ENCODE measurements around the gene DAPK3.

DAPK3 gene

GRCh38 chr19:4016903-4017638, 46.2 kb upstream of the DAPK3 start:
- Histone ChIP-seq H2BK5ac (ENCODE audit: low read length) (no peak overlapping the region), H3K9me3 (replicated peaks in 1 of 2; ENCODE audit: control insufficient read depth in 2 of 2, insufficient read depth in 1 of 2, low read depth in 1 of 2, low read length in 2 of 2) (no peaks in the 10 kb centered on the region), H3K4me3 (ENCODE audit: low read length in 2 of 2) (no peak overlapping the region), H3K79me1 (ENCODE audit: low read depth, low read length) (peaks cover 45% of the 10 kb centered on the region), H3K27me3 (ENCODE audit: control insufficient read depth in 3 of 3, insufficient read depth in 3 of 3, low read depth in 1 of 3, low read length in 3 of 3) (no peaks in the 10 kb centered on the region), H3K4me1 (ENCODE audit: control insufficient read depth in 2 of 2, insufficient read depth in 1 of 2, low read depth in 1 of 2, low read length in 2 of 2) (no peaks in the 10 kb centered on the region), H2BK120ac (ENCODE audit: low read depth, low read length) (no peak overlapping the region), H3K4ac (ENCODE audit: low read length) (no peak overlapping the region), H2BK12ac (ENCODE audit: low read length) (no peak overlapping the region), H2BK15ac (ENCODE audit: low read length) (no peak overlapping the region), H3K4me2 (ENCODE audit: insufficient read depth, low read length, poor library complexity, severe bottlenecking) (no peak overlapping the region), H2AK5ac (ENCODE audit: low read depth, low read length) (no peak overlapping the region), H4K91ac (ENCODE audit: low read depth, low read length, poor library complexity) (no peak overlapping the region), H3K14ac (ENCODE audit: low read length) (no peak overlapping the region), H2AFZ (ENCODE audit: low read length) (no peak overlapping the region), H3K9ac (ENCODE audit: low read depth, low read length, poor library complexity) (no peak overlapping the region), H4K8ac (ENCODE audit: low read depth, low read length) (no peak overlapping the region), H3K36me3 (replicated peaks in 1 of 2; ENCODE audit: control insufficient read depth in 2 of 2, insufficient read depth in 2 of 2, low read length in 2 of 2) (peaks cover 39 to 88% of the 10 kb centered on the region in 2 donors), H3K23ac (ENCODE audit: low read depth, low read length, poor library complexity) (no peak overlapping the region), H3K27ac (replicated peaks; ENCODE audit: low read length) (no peak overlapping the region), H3K18ac (ENCODE audit: low read length) (no peak overlapping the region)
- WGBS, 2 donors (ENCODE audit: extremely low coverage in 2 of 2, insufficient read length in 2 of 2, insufficient replicate concordance in 1 of 2) = no CpG with 5 or more reads among the region's 15 CpGs
- DNase-seq (ENCODE audit: low spot score) = no peak

GRCh38 chr19:4016486-4016885, 45.6 kb upstream of the DAPK3 start:
- Histone ChIP-seq H2AFZ (ENCODE audit: low read length) (no peak overlapping the region), H2BK12ac (ENCODE audit: low read length) (peak overlapping the region; percentile 46), H4K8ac (ENCODE audit: low read depth, low read length) (no peak overlapping the region), H3K4me2 (ENCODE audit: insufficient read depth, low read length, poor library complexity, severe bottlenecking) (no peak overlapping the region), H2AK5ac (ENCODE audit: low read depth, low read length) (no peak overlapping the region), H2BK5ac (ENCODE audit: low read length) (no peak overlapping the region), H3K4me1 (ENCODE audit: control insufficient read depth in 2 of 2, insufficient read depth in 1 of 2, low read depth in 1 of 2, low read length in 2 of 2) (no peaks in the 10 kb centered on the region), H3K27ac (replicated peaks; ENCODE audit: low read length) (no peak overlapping the region), H2BK15ac (ENCODE audit: low read length) (no peak overlapping the region), H2BK120ac (ENCODE audit: low read depth, low read length) (no peak overlapping the region), H3K36me3 (replicated peaks in 1 of 2; ENCODE audit: control insufficient read depth in 2 of 2, insufficient read depth in 2 of 2, low read length in 2 of 2) (peaks cover 40 to 84% of the 10 kb centered on the region in 2 donors), H3K4me3 (ENCODE audit: low read length in 2 of 2) (no peak overlapping the region), H4K91ac (ENCODE audit: low read depth, low read length, poor library complexity) (no peak overlapping the region), H3K4ac (ENCODE audit: low read length) (no peak overlapping the region), H3K23ac (ENCODE audit: low read depth, low read length, poor library complexity) (peak overlapping the region; percentile 43), H3K9ac (ENCODE audit: low read depth, low read length, poor library complexity) (peak overlapping the region; percentile 30), H3K9me3 (replicated peaks in 1 of 2; ENCODE audit: control insufficient read depth in 2 of 2, insufficient read depth in 1 of 2, low read depth in 1 of 2, low read length in 2 of 2) (no peaks in the 10 kb centered on the region), H3K14ac (ENCODE audit: low read length) (no peak overlapping the region), H3K18ac (ENCODE audit: low read length) (no peak overlapping the region), H3K79me1 (ENCODE audit: low read depth, low read length) (peaks cover 45% of the 10 kb centered on the region), H3K27me3 (ENCODE audit: control insufficient read depth in 3 of 3, insufficient read depth in 3 of 3, low read depth in 1 of 3, low read length in 3 of 3) (no peaks in the 10 kb centered on the region)
- no CpG with 5 or more reads among the region's 12 CpGs for WGBS, 2 donors (ENCODE audit: extremely low coverage in 2 of 2, insufficient read length in 2 of 2, insufficient replicate concordance in 1 of 2)
- DNase-seq (ENCODE audit: low spot score) = no peak

GRCh38 chr19:4015705-4016402, 45.0 kb upstream of the DAPK3 start:
- peak overlapping the region; percentile 0 for H3K9ac ChIP-seq (ENCODE audit: low read depth, low read length, poor library complexity)
- no peak overlapping the region for H2AFZ ChIP-seq (ENCODE audit: low read length)
- H4K91ac ChIP-seq (ENCODE audit: low read depth, low read length, poor library complexity) = no peak overlapping the region
- H2BK120ac ChIP-seq (ENCODE audit: low read depth, low read length) = no peak overlapping the region
- peaks cover 38 to 83% of the 10 kb centered on the region in 2 donors for H3K36me3 ChIP-seq (replicated peaks in 1 of 2; ENCODE audit: control insufficient read depth in 2 of 2, insufficient read depth in 2 of 2, low read length in 2 of 2)
- no peaks in the 10 kb centered on the region for H3K9me3 ChIP-seq (replicated peaks in 1 of 2; ENCODE audit: control insufficient read depth in 2 of 2, insufficient read depth in 1 of 2, low read depth in 1 of 2, low read length in 2 of 2)
- no peak overlapping the region for H2BK15ac ChIP-seq (ENCODE audit: low read length)
- H2BK12ac ChIP-seq (ENCODE audit: low read length) = peak overlapping the region; percentile 46
- H3K4ac ChIP-seq (ENCODE audit: low read length) = no peak overlapping the region
- H3K4me1 ChIP-seq (ENCODE audit: control insufficient read depth in 2 of 2, insufficient read depth in 1 of 2, low read depth in 1 of 2, low read length in 2 of 2) = no peaks in the 10 kb centered on the region
- no peak overlapping the region for H4K8ac ChIP-seq (ENCODE audit: low read depth, low read length)
- peaks cover 49% of the 10 kb centered on the region for H3K79me1 ChIP-seq (ENCODE audit: low read depth, low read length)
- H3K27me3 ChIP-seq (ENCODE audit: control insufficient read depth in 3 of 3, insufficient read depth in 3 of 3, low read depth in 1 of 3, low read length in 3 of 3) = no peaks in the 10 kb centered on the region
- no peak overlapping the region for H3K27ac ChIP-seq (replicated peaks; ENCODE audit: low read length)
- no peak overlapping the region for H3K4me3 ChIP-seq (ENCODE audit: low read length in 2 of 2)
- H3K18ac ChIP-seq (ENCODE audit: low read length) = no peak overlapping the region
- WGBS, 2 donors (ENCODE audit: extremely low coverage in 2 of 2, insufficient read length in 2 of 2, insufficient replicate concordance in 1 of 2) = no CpG with 5 or more reads among the region's 37 CpGs
- H2BK5ac ChIP-seq (ENCODE audit: low read length) = no peak overlapping the region
- H3K14ac ChIP-seq (ENCODE audit: low read length) = no peak overlapping the region
- no peak overlapping the region for H2AK5ac ChIP-seq (ENCODE audit: low read depth, low read length)
- no peak for DNase-seq (ENCODE audit: low spot score)
- H3K4me2 ChIP-seq (ENCODE audit: insufficient read depth, low read length, poor library complexity, severe bottlenecking) = no peak overlapping the region
- H3K23ac ChIP-seq (ENCODE audit: low read depth, low read length, poor library complexity) = no peak overlapping the region
